B cell (primary cell): ENCODE data around the gene TP53BP2.

Experiments used
- EZH2 ChIP-seq: IDR thresholded peaks from 2 replicates; pipeline ENCODE4 v1.6.1; 2012; ENCODE audit warnings: borderline replicate concordance, low read depth, mild to moderate bottlenecking, moderate library complexity, low read length; ENCODE audit not compliant: insufficient read depth, poor library complexity, severe bottlenecking
- TF ChIP-seq, protein P1 (sequence below): fragments of 200-600 bp; IDR thresholded peaks from one replicate; pipeline ENCODE4 v1.8.0; 2022; ENCODE audit warnings: antibody characterized with exemption, mild to moderate bottlenecking

DNA sequence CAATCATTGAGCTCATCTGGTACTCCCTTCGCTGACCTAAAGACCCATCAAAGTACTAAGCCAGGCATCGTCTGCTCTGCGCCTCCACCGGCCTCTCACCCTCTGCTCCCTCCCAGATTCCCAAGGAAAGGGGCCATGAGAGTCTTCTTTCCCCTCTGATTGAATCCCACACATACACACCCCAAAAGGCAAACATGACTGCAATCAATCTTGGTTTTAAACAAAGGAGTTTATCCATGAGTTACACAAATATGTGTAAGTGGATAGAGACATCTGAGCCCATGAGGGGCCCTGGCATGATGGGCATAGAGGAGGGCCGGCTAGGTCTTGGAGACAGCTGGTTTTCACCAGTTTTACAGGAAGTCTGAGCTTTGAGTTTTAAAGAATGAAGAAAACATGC, 82.5 kb downstream of the TP53BP2 start:
- TF ChIP-seq, protein P1, sequence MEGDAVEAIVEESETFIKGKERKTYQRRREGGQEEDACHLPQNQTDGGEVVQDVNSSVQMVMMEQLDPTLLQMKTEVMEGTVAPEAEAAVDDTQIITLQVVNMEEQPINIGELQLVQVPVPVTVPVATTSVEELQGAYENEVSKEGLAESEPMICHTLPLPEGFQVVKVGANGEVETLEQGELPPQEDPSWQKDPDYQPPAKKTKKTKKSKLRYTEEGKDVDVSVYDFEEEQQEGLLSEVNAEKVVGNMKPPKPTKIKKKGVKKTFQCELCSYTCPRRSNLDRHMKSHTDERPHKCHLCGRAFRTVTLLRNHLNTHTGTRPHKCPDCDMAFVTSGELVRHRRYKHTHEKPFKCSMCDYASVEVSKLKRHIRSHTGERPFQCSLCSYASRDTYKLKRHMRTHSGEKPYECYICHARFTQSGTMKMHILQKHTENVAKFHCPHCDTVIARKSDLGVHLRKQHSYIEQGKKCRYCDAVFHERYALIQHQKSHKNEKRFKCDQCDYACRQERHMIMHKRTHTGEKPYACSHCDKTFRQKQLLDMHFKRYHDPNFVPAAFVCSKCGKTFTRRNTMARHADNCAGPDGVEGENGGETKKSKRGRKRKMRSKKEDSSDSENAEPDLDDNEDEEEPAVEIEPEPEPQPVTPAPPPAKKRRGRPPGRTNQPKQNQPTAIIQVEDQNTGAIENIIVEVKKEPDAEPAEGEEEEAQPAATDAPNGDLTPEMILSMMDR, result no peak
- no peak for TF ChIP-seq EZH2
